ENCODE measurements around the gene PDZRN4. TPM values are rescaled to one million over a fixed set of nuclear protein-coding genes. Genes with fewer than 3 reads are reported as not detected.

The PDZRN4 gene
- total RNA-seq, 4 donors from 2014 or later = 43.9 to 75.2 (median 50.6) TPM

DNA sequence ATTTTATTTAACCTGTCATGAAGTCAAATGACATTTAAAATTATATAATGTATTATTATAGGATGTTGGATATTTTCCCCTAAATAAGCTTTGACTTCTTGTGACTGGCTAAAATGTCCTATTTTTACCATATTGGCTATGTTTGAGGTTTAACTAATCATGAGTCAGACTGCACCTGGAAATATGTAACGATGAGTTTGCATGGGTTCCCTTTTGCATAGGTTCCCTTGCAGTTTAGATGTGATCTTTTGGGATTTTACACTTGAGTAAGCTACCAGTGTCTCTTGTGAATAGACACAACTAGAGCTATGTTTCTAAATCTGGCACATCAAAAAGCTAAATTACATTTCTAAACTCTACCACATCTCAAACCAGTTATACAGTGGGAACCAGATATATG, 5.2 kb downstream of the PDZRN4 start:
- peaks cover 0 to 3% (median 0%) of the 10 kb centered on the region in 4 donors for H3K27me3 ChIP-seq
- H3K36me3 ChIP-seq = no peaks in the 10 kb centered on the region
- TF ChIP-seq EP300 (IDR thresholded peaks at IDR 0.05) (no peak), POLR2AphosphoS5 (IDR thresholded peaks at IDR 0.05) (no peak), POLR2A (IDR thresholded peaks at IDR 0.05; ENCODE audit: low read depth) (no peak)
- TF ChIP-seq, protein P1, sequence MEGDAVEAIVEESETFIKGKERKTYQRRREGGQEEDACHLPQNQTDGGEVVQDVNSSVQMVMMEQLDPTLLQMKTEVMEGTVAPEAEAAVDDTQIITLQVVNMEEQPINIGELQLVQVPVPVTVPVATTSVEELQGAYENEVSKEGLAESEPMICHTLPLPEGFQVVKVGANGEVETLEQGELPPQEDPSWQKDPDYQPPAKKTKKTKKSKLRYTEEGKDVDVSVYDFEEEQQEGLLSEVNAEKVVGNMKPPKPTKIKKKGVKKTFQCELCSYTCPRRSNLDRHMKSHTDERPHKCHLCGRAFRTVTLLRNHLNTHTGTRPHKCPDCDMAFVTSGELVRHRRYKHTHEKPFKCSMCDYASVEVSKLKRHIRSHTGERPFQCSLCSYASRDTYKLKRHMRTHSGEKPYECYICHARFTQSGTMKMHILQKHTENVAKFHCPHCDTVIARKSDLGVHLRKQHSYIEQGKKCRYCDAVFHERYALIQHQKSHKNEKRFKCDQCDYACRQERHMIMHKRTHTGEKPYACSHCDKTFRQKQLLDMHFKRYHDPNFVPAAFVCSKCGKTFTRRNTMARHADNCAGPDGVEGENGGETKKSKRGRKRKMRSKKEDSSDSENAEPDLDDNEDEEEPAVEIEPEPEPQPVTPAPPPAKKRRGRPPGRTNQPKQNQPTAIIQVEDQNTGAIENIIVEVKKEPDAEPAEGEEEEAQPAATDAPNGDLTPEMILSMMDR (IDR thresholded peaks at IDR 0.05) = no peak
- DNase-seq (ENCODE audit: extremely low spot score) = no peak
- peak overlapping the region in 2 of 4 donors; percentile 54 to 56 for H3K27ac ChIP-seq (replicated peaks in 1 of 4)
- H3K4me3 ChIP-seq = no peak overlapping the region
- WGBS = 42% methylated on average over 1 of the region's 1 CpG
- peaks cover 2 to 68% (median 48%) of the 10 kb centered on the region in 4 donors for H3K4me1 ChIP-seq
- intact Hi-C loops (cut with DNase I) = no loop called here
- H3K9me3 ChIP-seq = no peaks in the 10 kb centered on the region

DNA sequence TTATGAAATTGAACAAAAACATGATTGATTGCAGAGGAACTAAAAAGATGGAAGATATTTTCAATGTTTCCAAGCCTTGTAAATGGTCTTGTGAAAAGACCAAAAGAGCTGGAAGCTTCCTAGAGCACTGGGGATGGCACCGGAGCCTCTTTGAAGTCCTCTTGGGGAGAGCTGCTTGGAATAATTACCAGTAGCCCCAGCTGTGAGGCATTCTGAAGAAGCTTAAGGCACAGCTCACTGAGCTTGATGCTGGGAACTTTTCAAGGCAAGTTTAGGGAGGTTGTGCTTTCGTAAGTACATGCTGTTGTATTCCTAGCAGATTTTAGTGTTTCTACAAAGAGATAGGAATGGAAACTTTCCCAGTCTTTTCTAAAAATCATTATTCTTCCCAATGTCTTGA, 13.9 kb downstream of the PDZRN4 start:
- WGBS = 63% methylated on average over 2 of the region's 2 CpGs
- intact Hi-C loops (cut with DNase I) = no loop called here
- Histone ChIP-seq H3K4me3 (no peak overlapping the region), H3K36me3 (no peaks in the 10 kb centered on the region), H3K27ac (replicated peaks in 1 of 4) (peak overlapping the region in 1 of 4 donors; percentile 2), H3K9me3 (no peaks in the 10 kb centered on the region), H3K27me3 (no peaks in the 10 kb centered on the region), H3K4me1 (peaks cover 0 to 35% (median 28%) of the 10 kb centered on the region in 4 donors)
- no peak for DNase-seq (ENCODE audit: extremely low spot score)
- no peak for TF ChIP-seq POLR2AphosphoS5 (IDR thresholded peaks at IDR 0.05)

DNA sequence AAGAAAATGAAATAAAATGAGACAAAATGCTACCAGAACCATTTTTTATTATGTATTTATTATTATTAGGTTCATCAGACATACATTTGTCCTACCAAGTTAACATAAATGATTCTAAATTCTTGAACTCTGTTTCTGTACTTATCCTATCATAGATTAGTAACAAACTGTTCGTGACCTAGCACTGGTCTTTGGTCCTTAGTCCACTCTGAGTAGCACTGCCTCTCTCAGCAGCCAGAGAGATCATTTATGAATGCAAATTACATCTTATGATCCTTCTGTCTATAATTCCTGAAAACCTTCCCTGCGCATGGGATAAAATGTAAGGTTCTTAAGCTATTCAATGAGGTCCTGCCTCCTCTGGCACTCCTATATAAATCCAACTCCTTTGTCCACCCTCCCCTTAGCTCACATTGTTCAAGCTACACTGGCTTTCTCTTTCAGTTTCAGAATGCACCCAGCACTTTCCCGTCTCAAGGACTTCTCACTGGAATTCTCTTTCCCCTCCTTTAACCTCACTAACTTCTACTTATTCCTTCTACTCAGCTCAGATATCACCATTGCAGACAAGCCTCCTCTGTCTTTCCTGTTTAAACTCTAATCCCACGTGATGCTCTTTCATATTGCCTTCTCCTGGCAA, 17.1 kb downstream of the PDZRN4 start:
- 27% methylated on average over 4 of the region's 4 CpGs for WGBS
- H3K36me3 ChIP-seq = no peaks in the 10 kb centered on the region
- no peak for TF ChIP-seq POLR2A (IDR thresholded peaks at IDR 0.05; ENCODE audit: low read depth)
- peak; percentile 26 for TF ChIP-seq POLR2AphosphoS5 (IDR thresholded peaks at IDR 0.05)
- intact Hi-C loops (cut with DNase I) = no loop called here
- H3K9me3 ChIP-seq = no peaks in the 10 kb centered on the region
- H3K27me3 ChIP-seq = no peaks in the 10 kb centered on the region
- H3K27ac ChIP-seq (replicated peaks in 1 of 4) = peak overlapping the region; percentile 72 to 77 (median 76)
- no peak for DNase-seq (ENCODE audit: extremely low spot score)
- H3K4me3 ChIP-seq = peak overlapping the region; percentile 26 to 54 (median 40)
- H3K4me1 ChIP-seq = peaks cover 0 to 45% (median 41%) of the 10 kb centered on the region in 4 donors

DNA sequence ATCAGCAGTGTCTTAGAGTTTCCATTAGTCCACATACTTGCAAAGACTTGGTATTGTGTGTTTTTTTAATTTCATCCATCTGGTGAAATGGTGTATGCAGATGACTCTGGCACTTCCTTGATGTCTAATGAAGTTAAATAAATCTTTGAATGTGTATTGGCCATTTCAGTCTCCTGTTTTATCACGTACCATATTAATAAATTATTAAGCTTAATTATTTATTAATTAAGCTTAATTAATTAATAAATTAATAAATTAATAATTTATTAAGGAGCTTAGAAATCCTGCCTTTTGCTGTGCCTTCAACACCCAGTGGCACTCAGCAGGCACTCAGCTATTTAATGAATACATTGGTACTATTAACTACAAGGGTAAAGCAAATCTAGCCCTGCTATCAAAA, 18.2 kb downstream of the PDZRN4 start:
- no peaks in the 10 kb centered on the region for H3K36me3 ChIP-seq
- H3K4me1 ChIP-seq = peaks cover 0 to 48% (median 42%) of the 10 kb centered on the region in 4 donors
- TF ChIP-seq EP300 (IDR thresholded peaks at IDR 0.05) (no peak), POLR2AphosphoS5 (IDR thresholded peaks at IDR 0.05) (no peak), POLR2A (IDR thresholded peaks at IDR 0.05; ENCODE audit: low read depth) (no peak)
- TF ChIP-seq, protein P1 (IDR thresholded peaks at IDR 0.05) = no peak
- intact Hi-C loops (cut with DNase I) = no loop called here
- H3K9me3 ChIP-seq = no peaks in the 10 kb centered on the region
- WGBS = 64% methylated on average over 1 of the region's 1 CpG
- no peaks in the 10 kb centered on the region for H3K27me3 ChIP-seq
- no peak for DNase-seq (ENCODE audit: extremely low spot score)
- peak overlapping the region; percentile 72 to 77 (median 76) for H3K27ac ChIP-seq (replicated peaks in 1 of 4)
- H3K4me3 ChIP-seq = no peak overlapping the region

DNA sequence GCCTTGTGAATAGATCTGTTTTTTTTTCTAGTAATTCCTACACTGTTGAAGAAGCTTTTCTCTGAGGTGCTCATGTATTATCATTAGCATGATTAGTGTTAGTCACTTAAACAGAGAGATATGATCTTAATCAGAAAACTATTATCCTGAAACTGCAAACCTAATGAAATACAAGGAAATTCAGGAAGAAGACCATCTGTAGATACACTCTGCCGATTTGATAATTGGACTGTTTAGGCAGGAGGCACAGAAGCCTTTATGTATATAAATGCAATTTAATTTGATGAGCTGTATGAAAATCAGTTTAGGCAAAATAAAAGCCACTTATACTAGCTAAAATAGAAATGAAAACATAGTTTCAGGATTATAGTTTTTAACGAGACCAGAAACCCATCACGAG, 23.3 kb downstream of the PDZRN4 start:
- no peaks in the 10 kb centered on the region for H3K9me3 ChIP-seq
- no peak overlapping the region for H3K4me3 ChIP-seq
- H3K4me1 ChIP-seq = peaks cover 0 to 59% (median 47%) of the 10 kb centered on the region in 4 donors
- TF ChIP-seq EP300 (IDR thresholded peaks at IDR 0.05) (no peak), POLR2A (IDR thresholded peaks at IDR 0.05; ENCODE audit: low read depth) (no peak), POLR2AphosphoS5 (IDR thresholded peaks at IDR 0.05) (no peak)
- TF ChIP-seq, protein P1 (IDR thresholded peaks at IDR 0.05) = no peak
- peak overlapping the region in 3 of 4 donors; percentile 21 to 71 (median 44) for H3K27ac ChIP-seq (replicated peaks in 1 of 4)
- no peaks in the 10 kb centered on the region for H3K27me3 ChIP-seq
- 49% methylated on average over 3 of the region's 3 CpGs for WGBS
- no peak for DNase-seq (ENCODE audit: extremely low spot score)
- H3K36me3 ChIP-seq = no peaks in the 10 kb centered on the region
- intact Hi-C loops (cut with DNase I) = no loop called here

All from esophagus muscularis mucosa (tissue), 4 donors.